ENCODE measurements around the gene CDH4.

The CDH4 gene

DNA sequence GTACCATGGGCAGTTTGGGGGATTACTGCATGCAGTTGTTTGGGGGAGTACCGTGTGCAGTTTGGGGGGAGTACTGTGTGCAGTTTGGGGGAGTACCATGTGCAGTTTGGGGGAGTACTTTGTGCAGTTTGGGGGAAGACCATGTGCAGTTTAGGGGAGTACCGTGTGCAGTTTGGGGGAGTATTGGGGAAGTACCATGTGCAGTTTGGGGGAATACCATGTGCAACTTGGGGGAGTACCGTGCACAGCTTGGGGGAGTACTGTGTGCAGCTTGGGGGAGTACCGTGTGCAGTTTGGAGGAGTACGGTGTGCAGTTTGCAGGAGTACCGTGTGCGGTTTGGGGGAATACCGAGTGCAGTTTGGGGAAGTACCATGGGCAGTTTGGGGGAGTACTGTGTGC is 22.3 kb downstream of the CDH4 start:
- TF ChIP-seq, protein P1, sequence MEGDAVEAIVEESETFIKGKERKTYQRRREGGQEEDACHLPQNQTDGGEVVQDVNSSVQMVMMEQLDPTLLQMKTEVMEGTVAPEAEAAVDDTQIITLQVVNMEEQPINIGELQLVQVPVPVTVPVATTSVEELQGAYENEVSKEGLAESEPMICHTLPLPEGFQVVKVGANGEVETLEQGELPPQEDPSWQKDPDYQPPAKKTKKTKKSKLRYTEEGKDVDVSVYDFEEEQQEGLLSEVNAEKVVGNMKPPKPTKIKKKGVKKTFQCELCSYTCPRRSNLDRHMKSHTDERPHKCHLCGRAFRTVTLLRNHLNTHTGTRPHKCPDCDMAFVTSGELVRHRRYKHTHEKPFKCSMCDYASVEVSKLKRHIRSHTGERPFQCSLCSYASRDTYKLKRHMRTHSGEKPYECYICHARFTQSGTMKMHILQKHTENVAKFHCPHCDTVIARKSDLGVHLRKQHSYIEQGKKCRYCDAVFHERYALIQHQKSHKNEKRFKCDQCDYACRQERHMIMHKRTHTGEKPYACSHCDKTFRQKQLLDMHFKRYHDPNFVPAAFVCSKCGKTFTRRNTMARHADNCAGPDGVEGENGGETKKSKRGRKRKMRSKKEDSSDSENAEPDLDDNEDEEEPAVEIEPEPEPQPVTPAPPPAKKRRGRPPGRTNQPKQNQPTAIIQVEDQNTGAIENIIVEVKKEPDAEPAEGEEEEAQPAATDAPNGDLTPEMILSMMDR (IDR thresholded peaks at IDR 0.05; ENCODE audit: control extremely low read depth, extremely low read depth, low read depth, missing control alignments), result no peak
- no peak for DNase-seq (ENCODE audit: extremely low spot score)
- POLR2A ChIA-PET, result no interaction called here
- CTCF ChIA-PET, result no interaction called here

DNA sequence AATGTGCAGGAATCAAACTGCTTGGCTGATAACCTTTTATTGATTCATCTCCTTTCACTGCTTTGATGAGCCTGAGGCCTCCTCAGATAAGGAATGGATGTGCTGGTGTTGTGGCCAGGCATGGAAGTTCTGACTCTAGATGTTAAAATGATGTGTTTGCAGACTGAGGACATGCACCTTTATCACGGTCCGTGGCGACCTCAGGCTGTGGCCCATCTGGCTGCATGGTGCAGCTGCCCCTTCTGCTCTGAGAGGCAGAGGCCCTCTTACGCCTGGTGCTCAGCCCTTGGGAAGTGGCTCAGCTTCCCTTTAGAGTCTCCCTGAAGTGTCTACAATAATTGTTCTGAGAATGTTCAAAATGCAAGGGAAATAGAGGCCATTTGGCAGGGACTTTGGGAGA is 26.2 kb downstream of the CDH4 start:
- TF ChIP-seq, protein P1 (IDR thresholded peaks at IDR 0.05; ENCODE audit: control extremely low read depth, extremely low read depth, low read depth, missing control alignments), result no peak
- POLR2A ChIA-PET, result no interaction called here

DNA sequence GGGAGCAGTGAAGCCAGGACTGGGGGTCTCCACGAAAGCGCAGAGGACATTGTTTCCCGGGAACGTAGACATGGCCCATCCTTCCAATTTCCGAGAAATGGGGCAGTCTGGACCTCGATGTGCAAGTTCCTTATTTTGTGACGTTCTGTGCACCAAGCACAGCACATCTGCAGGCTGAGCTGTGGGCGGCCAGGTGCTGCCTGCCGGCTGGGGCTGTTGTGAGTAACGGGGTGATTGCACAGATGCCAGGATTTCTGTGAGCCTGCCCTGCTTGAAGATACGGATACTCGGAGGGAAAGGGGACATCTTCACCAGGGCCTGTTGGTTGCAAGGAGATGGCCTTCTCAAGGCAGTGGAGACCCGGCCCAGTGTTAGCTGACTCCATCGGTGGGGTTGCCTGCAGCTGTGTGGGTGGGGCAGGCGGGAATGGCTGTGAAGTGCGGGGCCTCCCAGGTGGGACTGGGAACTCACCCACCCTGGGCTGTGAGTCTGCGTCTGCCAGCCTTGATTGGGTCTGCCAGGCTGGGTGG is 27.6 kb downstream of the CDH4 start:
- CTCF ChIA-PET, result no interaction called here

More for the DNA sequence above, 26.2 kb downstream of the CDH4 start:
- CTCF ChIA-PET, result no interaction called here
- no peak for DNase-seq (ENCODE audit: extremely low spot score)

DNA sequence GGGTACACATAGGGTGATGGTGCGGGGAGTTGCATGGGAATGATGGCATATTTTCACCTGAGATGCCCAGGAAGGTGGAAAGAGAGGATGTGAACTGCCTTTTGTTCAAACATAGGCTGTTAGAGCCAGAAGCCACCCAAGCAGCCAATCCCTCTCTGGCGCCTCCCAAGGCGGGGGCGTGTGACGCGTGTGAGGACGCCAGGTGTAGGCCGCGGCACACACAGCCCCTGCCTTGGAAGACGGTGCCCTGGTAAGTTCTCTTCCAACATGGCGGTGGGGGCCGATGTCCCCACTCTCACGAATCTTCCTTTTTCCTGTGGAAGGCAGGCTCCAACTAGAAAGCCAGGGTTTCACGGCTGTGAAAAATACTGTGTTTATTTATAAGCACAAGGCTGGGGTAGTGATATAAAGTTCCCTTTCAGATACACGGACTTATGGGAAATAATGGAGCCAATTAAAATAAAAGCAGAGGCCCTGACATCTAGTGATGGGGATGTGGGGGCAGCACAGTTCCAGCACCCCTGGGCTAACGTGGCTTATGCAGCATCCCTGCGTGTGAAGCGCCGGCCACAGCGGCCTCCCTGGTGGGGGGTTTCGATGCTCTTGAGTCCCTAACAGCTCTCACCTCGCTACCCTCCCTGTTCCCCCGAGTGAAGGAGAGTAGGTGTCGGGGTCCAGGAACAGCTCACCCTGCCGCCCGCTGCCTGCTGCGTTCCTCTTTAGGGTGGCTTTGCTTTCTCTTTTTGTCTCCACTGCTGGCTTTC is 28.3 kb downstream of the CDH4 start:
- TF ChIP-seq, protein P1 (IDR thresholded peaks at IDR 0.05; ENCODE audit: control extremely low read depth, extremely low read depth, low read depth, missing control alignments), result no peak
- CTCF ChIA-PET, result no interaction called here
- POLR2A ChIA-PET, result no interaction called here
- DNase-seq (ENCODE audit: extremely low spot score), result no peak

More for the DNA sequence above, 27.6 kb downstream of the CDH4 start:
- TF ChIP-seq, protein P1 (IDR thresholded peaks at IDR 0.05; ENCODE audit: control extremely low read depth, extremely low read depth, low read depth, missing control alignments), result no peak
- POLR2A ChIA-PET, result no interaction called here
- no peak for DNase-seq (ENCODE audit: extremely low spot score)

DNA sequence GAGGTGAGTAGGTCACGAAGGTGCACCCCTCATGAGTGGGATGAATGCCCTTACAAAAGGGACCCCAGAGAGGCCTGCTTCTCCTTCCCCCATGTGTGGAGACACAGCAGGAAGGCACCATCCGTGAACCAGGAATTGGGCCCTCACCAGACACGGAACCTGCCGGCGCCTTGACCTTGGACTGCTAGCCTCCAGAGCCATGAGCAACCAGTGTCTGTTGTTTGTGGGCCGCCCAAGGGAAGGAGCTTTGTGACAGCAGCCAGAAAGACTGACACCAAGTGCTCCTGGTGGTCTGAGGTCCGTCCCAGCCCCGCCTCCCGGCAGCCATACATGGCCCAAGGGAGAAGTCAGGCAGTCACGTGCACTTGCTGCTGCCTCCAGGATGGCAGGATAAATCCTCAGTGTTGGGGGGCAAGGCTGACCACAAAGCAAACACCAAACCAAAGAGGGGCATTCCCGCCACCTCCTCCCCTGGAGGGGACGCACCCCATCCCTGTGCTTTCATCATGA is 29.3 kb downstream of the CDH4 start:
- POLR2A ChIA-PET, result no interaction called here
- CTCF ChIA-PET, result no interaction called here
- no peak for DNase-seq (ENCODE audit: extremely low spot score)
- TF ChIP-seq, protein P1 (IDR thresholded peaks at IDR 0.05; ENCODE audit: control extremely low read depth, extremely low read depth, low read depth, missing control alignments), result no peak

DNA sequence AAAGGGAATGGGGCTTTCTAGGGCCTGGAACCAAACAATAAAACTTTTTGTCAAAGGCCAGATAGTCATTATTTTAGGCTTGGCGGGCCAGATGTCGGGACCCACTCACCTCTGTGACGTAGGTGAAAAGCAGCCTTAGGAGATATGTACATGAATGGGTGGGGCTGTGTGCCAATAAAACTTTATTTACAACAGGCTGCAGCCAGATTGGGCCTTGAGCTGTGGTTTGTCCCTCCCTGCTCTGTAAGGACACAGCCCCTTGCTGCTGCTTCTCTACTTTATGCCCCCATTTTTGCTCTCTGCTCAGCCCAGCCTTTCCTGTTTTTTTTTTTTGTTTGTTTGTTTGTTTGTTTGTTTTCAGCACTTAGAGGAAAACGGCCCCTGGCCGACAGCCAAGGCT is 32.7 kb downstream of the CDH4 start:
- TF ChIP-seq, protein P1 (IDR thresholded peaks at IDR 0.05; ENCODE audit: control extremely low read depth, extremely low read depth, low read depth, missing control alignments), result no peak
- CTCF ChIA-PET, result no interaction called here
- no peak for DNase-seq (ENCODE audit: extremely low spot score)
- POLR2A ChIA-PET, result no interaction called here
